Measurements from ENCODE around the gene GGTA1. TPM values are rescaled to one million over a fixed set of nuclear protein-coding genes. Genes with fewer than 3 reads are reported as not detected.

The GGTA1 gene
- total RNA-seq, 4 donors from 2014 or later = 10.8 to 34.0 (median 27.2) TPM

- H3K27ac ChIP-seq = peak overlapping the region; percentile 12 to 83 (median 68)
- intact Hi-C loops (cut with DNase I) = no loop called here
- 47 to 66% methylated on average over 5 of the region's 5 CpGs for WGBS, 2 donors
- no peaks in the 10 kb centered on the region for H3K9me3 ChIP-seq
- no peaks in the 10 kb centered on the region for H3K27me3 ChIP-seq
- peaks cover 13 to 97% (median 29%) of the 10 kb centered on the region in 3 donors for H3K4me1 ChIP-seq
- DNase-seq = no peak
- no peak overlapping the region for H3K4me3 ChIP-seq
- H3K36me3 ChIP-seq = no peaks in the 10 kb centered on the region
- no peak for TF ChIP-seq CTCF (IDR thresholded peaks at IDR 0.05)
- TF ChIP-seq POLR2A (IDR thresholded peaks at IDR 0.05) = no peak
Observed at GRCh38 chr9:121476156-121476555, 23.5 kb downstream of the GGTA1 start.

GRCh38 chr9:121474231-121474947 lies 25.3 kb downstream of the GGTA1 start:
- no peak for TF ChIP-seq CTCF (IDR thresholded peaks at IDR 0.05)
- no peak for TF ChIP-seq POLR2A (IDR thresholded peaks at IDR 0.05)
- Histone ChIP-seq H3K36me3 (no peaks in the 10 kb centered on the region), H3K4me1 (peaks cover 12 to 81% (median 24%) of the 10 kb centered on the region in 3 donors), H3K27me3 (no peaks in the 10 kb centered on the region), H3K4me3 (no peak overlapping the region), H3K9me3 (no peaks in the 10 kb centered on the region), H3K27ac (no peak overlapping the region)
- DNase-seq = no peak
- intact Hi-C loops (cut with DNase I) = no loop called here
- 74 to 80% methylated on average over 10 of the region's 10 CpGs for WGBS, 2 donors

GRCh38 chr9:121473229-121473628 lies 26.4 kb downstream of the GGTA1 start:
- H3K36me3 ChIP-seq = no peaks in the 10 kb centered on the region
- intact Hi-C loops (cut with DNase I) = no loop called here
- DNase-seq = no peak
- no peaks in the 10 kb centered on the region for H3K27me3 ChIP-seq
- no peaks in the 10 kb centered on the region for H3K9me3 ChIP-seq
- peak overlapping the region in 1 of 4 donors; percentile 0 for H3K27ac ChIP-seq
- H3K4me1 ChIP-seq = peaks cover 3 to 80% (median 14%) of the 10 kb centered on the region in 3 donors
- H3K4me3 ChIP-seq = no peak overlapping the region
- 34 to 39% methylated on average over 6 of the region's 6 CpGs for WGBS, 2 donors
- TF ChIP-seq POLR2A (IDR thresholded peaks at IDR 0.05) = no peak
- TF ChIP-seq CTCF (IDR thresholded peaks at IDR 0.05) = no peak

GRCh38 chr9:121472446-121472845 lies 27.2 kb downstream of the GGTA1 start:
- Histone ChIP-seq H3K27ac (no peak overlapping the region), H3K4me1 (peaks cover 0 to 72% (median 12%) of the 10 kb centered on the region in 3 donors), H3K4me3 (no peak overlapping the region), H3K36me3 (no peaks in the 10 kb centered on the region), H3K27me3 (no peaks in the 10 kb centered on the region), H3K9me3 (no peaks in the 10 kb centered on the region)
- intact Hi-C loops (cut with DNase I) = no loop called here
- no peak for DNase-seq
- no peak for TF ChIP-seq POLR2A (IDR thresholded peaks at IDR 0.05)
- no peak for TF ChIP-seq CTCF (IDR thresholded peaks at IDR 0.05)
- 48 to 80% methylated on average over 5 of the region's 5 CpGs for WGBS, 2 donors

- Histone ChIP-seq H3K36me3 (no peaks in the 10 kb centered on the region), H3K27me3 (no peaks in the 10 kb centered on the region), H3K27ac (peak overlapping the region in 2 of 4 donors; percentile 54 to 77), H3K9me3 (no peaks in the 10 kb centered on the region), H3K4me1 (peaks cover 0 to 58% (median 7%) of the 10 kb centered on the region in 3 donors), H3K4me3 (no peak overlapping the region)
- no peak for DNase-seq
- 67 to 70% methylated on average over 1 of the region's 1 CpG for WGBS, 2 donors
- no peak for TF ChIP-seq POLR2A (IDR thresholded peaks at IDR 0.05)
- TF ChIP-seq CTCF (IDR thresholded peaks at IDR 0.05) = no peak
- intact Hi-C loops (cut with DNase I) = loop anchor here (10.0 kb wide), 1 partner anchor 69 kb away; no protein-coding TSS in a partner anchor
Observed at GRCh38 chr9:121466142-121466541, 33.5 kb downstream of the GGTA1 start.
